T-helper 1 cell (primary cell): ENCODE results near the gene CHIT1.
A peak's percentile ranks its signal among the peaks of the same experiment; 100 is the strongest.

ENCODE experiments used
- DNase-seq, 5 donors: peaks; one replicate each; pipeline ENCODE4 v3.0.0-alpha.2; 2012 to 2020

Gene CHIT1

GRCh38 chr1:203216274-203217138 is 13.0 kb downstream of the CHIT1 start:
- DNase-seq, result peak in 3 of 5 donors; percentile 32 to 50 (median 40)

- DNase-seq, result no peak
Measured at GRCh38 chr1:203215573-203215972, 13.9 kb downstream of the CHIT1 start.

GRCh38 chr1:203214871-203215270 is 14.6 kb downstream of the CHIT1 start:
- no peak for DNase-seq

GRCh38 chr1:203213126-203213525 is 16.3 kb downstream of the CHIT1 start:
- DNase-seq, result no peak

- no peak for DNase-seq
Measured at GRCh38 chr1:203211812-203212211, 17.7 kb downstream of the CHIT1 start.

- no peak for DNase-seq
Measured at GRCh38 chr1:203210988-203211387, 18.5 kb downstream of the CHIT1 start.

GRCh38 chr1:203210350-203210749 is 19.1 kb downstream of the CHIT1 start:
- DNase-seq, result no peak

GRCh38 chr1:203208181-203208580 is 21.3 kb downstream of the CHIT1 start:
- no peak for DNase-seq

- no peak for DNase-seq
Measured at GRCh38 chr1:203207751-203208150, 21.7 kb downstream of the CHIT1 start.

GRCh38 chr1:203206129-203206687 is 23.3 kb downstream of the CHIT1 start:
- DNase-seq, result no peak

GRCh38 chr1:203204756-203205155 is 24.7 kb downstream of the CHIT1 start:
- DNase-seq, result no peak

GRCh38 chr1:203202431-203203245 is 26.8 kb downstream of the CHIT1 start:
- DNase-seq, result no peak

GRCh38 chr1:203201516-203202205 is 27.8 kb downstream of the CHIT1 start:
- DNase-seq, result no peak

GRCh38 chr1:203200916-203201315 is 28.6 kb downstream of the CHIT1 start:
- no peak for DNase-seq

- no peak for DNase-seq
Measured at GRCh38 chr1:203199816-203200571, 29.5 kb downstream of the CHIT1 start.

GRCh38 chr1:203199481-203199815 is 30.0 kb downstream of the CHIT1 start:
- no peak for DNase-seq

- DNase-seq, result no peak
Measured at GRCh38 chr1:203199002-203199401, 30.5 kb downstream of the CHIT1 start.

- no peak for DNase-seq
Measured at GRCh38 chr1:203197625-203198024, 31.8 kb downstream of the CHIT1 start.

GRCh38 chr1:203196371-203196770 is 33.1 kb downstream of the CHIT1 start:
- DNase-seq, result no peak

- DNase-seq, result no peak
Measured at GRCh38 chr1:203190949-203191348, 38.5 kb downstream of the CHIT1 start.

GRCh38 chr1:203189951-203190352 is 39.5 kb downstream of the CHIT1 start:
- DNase-seq, result no peak

- DNase-seq, result no peak
Measured at GRCh38 chr1:203188686-203189232, 40.7 kb downstream of the CHIT1 start.
